SW 1271 (cell line): Measurements from ENCODE around the gene ACOT8.

ENCODE experiments used
- DNase-seq, 2 experiments: peaks; one replicate each; lab custom pipeline; 2025; lab: John Stamatoyannopoulos, UW

The ACOT8 gene

DNA sequence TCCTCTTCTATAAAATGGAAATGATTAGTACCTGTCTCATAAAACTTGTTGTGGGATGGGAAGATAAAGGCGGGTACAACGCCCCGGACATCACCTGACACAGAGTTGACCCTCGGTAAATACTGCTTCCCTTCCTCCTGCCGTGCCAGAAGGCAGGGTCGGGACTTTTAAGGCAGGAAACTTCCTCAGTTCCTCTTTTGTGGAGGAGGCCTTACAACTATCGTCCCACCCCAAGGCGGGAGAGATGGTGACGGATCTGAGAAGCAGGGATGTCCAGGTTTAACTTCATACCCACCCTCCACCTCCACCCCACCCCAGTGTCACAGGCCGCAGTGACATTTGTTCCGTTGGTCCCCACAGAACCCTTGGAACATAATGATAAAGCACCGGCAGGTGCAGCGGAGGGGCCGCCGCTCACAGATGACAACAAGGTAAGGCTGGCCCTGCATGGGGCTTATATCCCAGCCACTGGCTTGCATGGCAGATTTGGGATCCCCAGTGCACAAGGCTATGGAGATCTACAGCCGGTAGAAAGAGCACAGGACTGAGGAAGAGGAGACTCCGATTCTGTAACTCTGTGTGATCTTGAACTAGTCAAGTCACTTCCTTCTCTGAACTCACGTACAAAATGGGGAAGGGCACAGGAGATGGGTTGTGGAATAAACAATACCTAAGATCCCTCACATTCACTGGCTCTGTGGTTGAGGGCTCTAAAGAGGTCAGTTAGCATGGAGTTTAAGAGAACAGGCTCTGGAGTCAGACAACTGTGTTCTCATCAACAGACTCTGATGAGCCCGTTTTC lies 64.7 kb downstream of the ACOT8 start:
- DNase-seq = no peak
